OCI-LY3 (cell line): ENCODE results near the gene ORC1.

Experiments used
- EZH2phosphoT487 ChIP-seq: fragments of 200-600 bp; shearing (Covaris generic); IDR thresholded peaks from 2 replicates; pipeline ENCODE4 v1.6.1; 2018; ENCODE audit warnings: antibody characterized with exemption, mixed run types, low read depth
- TF ChIP-seq, protein P1 (sequence below): fragments of 200-600, 300-600 bp; sonication (generic); IDR thresholded peaks from 2 replicates; pipeline ENCODE4 v1.5.1; 2014; ENCODE audit warnings: antibody characterized with exemption, low read length, low read depth

DNA sequence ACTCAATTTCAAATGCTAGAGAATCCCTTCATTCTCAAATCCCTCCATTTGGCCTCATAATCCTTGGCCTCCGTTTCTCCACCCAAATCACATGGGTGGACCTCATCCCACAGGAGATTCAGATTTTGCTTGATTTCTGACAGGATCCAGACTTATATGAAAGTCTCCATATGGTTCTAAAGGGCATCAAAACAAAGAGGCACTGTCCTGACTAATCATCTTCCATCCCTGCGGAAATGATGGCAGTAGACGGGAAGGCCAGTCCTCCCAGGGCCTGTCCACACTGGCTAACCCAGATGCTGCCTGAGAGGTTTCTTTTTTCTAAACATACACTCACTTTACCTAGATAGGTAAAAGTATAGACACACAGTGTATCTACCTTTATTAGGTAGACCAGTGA, 18.8 kb downstream of the ORC1 start:
- TF ChIP-seq, protein P1, sequence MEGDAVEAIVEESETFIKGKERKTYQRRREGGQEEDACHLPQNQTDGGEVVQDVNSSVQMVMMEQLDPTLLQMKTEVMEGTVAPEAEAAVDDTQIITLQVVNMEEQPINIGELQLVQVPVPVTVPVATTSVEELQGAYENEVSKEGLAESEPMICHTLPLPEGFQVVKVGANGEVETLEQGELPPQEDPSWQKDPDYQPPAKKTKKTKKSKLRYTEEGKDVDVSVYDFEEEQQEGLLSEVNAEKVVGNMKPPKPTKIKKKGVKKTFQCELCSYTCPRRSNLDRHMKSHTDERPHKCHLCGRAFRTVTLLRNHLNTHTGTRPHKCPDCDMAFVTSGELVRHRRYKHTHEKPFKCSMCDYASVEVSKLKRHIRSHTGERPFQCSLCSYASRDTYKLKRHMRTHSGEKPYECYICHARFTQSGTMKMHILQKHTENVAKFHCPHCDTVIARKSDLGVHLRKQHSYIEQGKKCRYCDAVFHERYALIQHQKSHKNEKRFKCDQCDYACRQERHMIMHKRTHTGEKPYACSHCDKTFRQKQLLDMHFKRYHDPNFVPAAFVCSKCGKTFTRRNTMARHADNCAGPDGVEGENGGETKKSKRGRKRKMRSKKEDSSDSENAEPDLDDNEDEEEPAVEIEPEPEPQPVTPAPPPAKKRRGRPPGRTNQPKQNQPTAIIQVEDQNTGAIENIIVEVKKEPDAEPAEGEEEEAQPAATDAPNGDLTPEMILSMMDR: no peak
- no peak for TF ChIP-seq EZH2phosphoT487
